H54 (cell line): Measurements from ENCODE around the gene LRP3.
"Not testable (repeated sequence)": the region's sequence is repeated elsewhere in the genome, so short reads cannot be mapped to it uniquely, and the experiment has no call there.

Experiments
- DNase-seq: peaks from one replicate; pipeline ENCODE4 v3.0.0; 2011; ENCODE audit warnings: low spot score, mixed read lengths; ENCODE audit not compliant: insufficient read length
- FAIRE-seq: peaks from 3 replicates; lab custom pipeline; 2011; peaks lifted over from hg19 to GRCh38; lab: Jason Lieb, UNC
- POLR2A ChIP-seq: IDR thresholded peaks from 2 replicates; pipeline ENCODE4 v1.6.1; 2011; ENCODE audit warnings: low read depth, mild to moderate bottlenecking, low read length

Gene LRP3

GRCh38 chr19:33210266-33210940, 16.3 kb downstream of the LRP3 start:
- DNase-seq (no peak), FAIRE-seq (no peak)

GRCh38 chr19:33211794-33212435, 17.8 kb downstream of the LRP3 start:
- TF ChIP-seq POLR2A = no peak
- FAIRE-seq (no peak), DNase-seq (no peak)

More at GRCh38 chr19:33210266-33210940, 16.3 kb downstream of the LRP3 start:
- no peak for TF ChIP-seq POLR2A

GRCh38 chr19:33212436-33213172, 18.5 kb downstream of the LRP3 start:
- FAIRE-seq = no peak
- no peak for DNase-seq
- no peak for TF ChIP-seq POLR2A

GRCh38 chr19:33214596-33214995, 20.5 kb downstream of the LRP3 start:
- no peak for FAIRE-seq

GRCh38 chr19:33215438-33216197, 21.5 kb downstream of the LRP3 start:
- no peak for DNase-seq
- TF ChIP-seq POLR2A = no peak
- FAIRE-seq = no peak

More at GRCh38 chr19:33214596-33214995, 20.5 kb downstream of the LRP3 start:
- DNase-seq = peak; percentile 76
- no peak for TF ChIP-seq POLR2A

GRCh38 chr19:33216198-33216830, 22.2 kb downstream of the LRP3 start:
- DNase-seq = no peak
- FAIRE-seq = no peak
- TF ChIP-seq POLR2A = no peak

- no peak for FAIRE-seq
These were observed 23.8 kb downstream of the LRP3 start for GRCh38 chr19:33217881-33218280.

GRCh38 chr19:33219261-33219815, 25.2 kb downstream of the LRP3 start:
- FAIRE-seq (no peak), DNase-seq (peak; percentile 91)
- no peak for TF ChIP-seq POLR2A

More at GRCh38 chr19:33217881-33218280, 23.8 kb downstream of the LRP3 start:
- no peak for TF ChIP-seq POLR2A
- no peak for DNase-seq

GRCh38 chr19:33220115-33220514, 26.0 kb downstream of the LRP3 start:
- DNase-seq (no peak), FAIRE-seq (no peak)
- no peak for TF ChIP-seq POLR2A

- no peak for TF ChIP-seq POLR2A
- no peak for FAIRE-seq
- DNase-seq = no peak
These were observed 26.6 kb downstream of the LRP3 start for GRCh38 chr19:33220735-33221134.

- TF ChIP-seq POLR2A = no peak
- FAIRE-seq (no peak), DNase-seq (peak; percentile 73)
These were observed 27.5 kb downstream of the LRP3 start for GRCh38 chr19:33221638-33222037.

- FAIRE-seq, DNase-seq: not testable (repeated sequence)
These were observed 28.1 kb downstream of the LRP3 start for GRCh38 chr19:33222255-33222654.
